Adipocyte (in vitro differentiated cells): ENCODE results near the gene LSP1.

ENCODE experiments used
- DNase-seq: peaks from one replicate; pipeline ENCODE4 v3.0.0-alpha.2; 2015; ENCODE audit warnings: low read depth
- H3K27me3 ChIP-seq: replicated peaks from 2 replicates; pipeline ENCODE4 v1.7.0; 2013; ENCODE audit warnings: mild to moderate bottlenecking, low read length, moderate library complexity; ENCODE audit not compliant: control insufficient read depth, insufficient read depth
- H3K36me3 ChIP-seq: 2 replicates; pipeline ENCODE4 v1.7.0; 2013; ENCODE audit warnings: low read length, mild to moderate bottlenecking, moderate library complexity; ENCODE audit not compliant: control insufficient read depth, insufficient read depth, severe bottlenecking
- H3K4me1 ChIP-seq: 2 replicates; pipeline ENCODE4 v1.7.0; 2013; ENCODE audit warnings: mild to moderate bottlenecking, low read length, moderate library complexity; ENCODE audit not compliant: control insufficient read depth, insufficient read depth
- H3K4me3 ChIP-seq: 2 replicates; pipeline ENCODE4 v1.7.0; 2013; ENCODE audit warnings: mild to moderate bottlenecking, low read length, moderate library complexity
- H3K9ac ChIP-seq: 2 replicates; pipeline ENCODE4 v1.7.0; 2013; ENCODE audit warnings: mild to moderate bottlenecking, low read length, moderate library complexity
- H3K9me3 ChIP-seq: 2 replicates; pipeline ENCODE4 v1.7.0; 2013; ENCODE audit warnings: mild to moderate bottlenecking, low read length, moderate library complexity; ENCODE audit not compliant: control insufficient read depth

Gene LSP1

DNA sequence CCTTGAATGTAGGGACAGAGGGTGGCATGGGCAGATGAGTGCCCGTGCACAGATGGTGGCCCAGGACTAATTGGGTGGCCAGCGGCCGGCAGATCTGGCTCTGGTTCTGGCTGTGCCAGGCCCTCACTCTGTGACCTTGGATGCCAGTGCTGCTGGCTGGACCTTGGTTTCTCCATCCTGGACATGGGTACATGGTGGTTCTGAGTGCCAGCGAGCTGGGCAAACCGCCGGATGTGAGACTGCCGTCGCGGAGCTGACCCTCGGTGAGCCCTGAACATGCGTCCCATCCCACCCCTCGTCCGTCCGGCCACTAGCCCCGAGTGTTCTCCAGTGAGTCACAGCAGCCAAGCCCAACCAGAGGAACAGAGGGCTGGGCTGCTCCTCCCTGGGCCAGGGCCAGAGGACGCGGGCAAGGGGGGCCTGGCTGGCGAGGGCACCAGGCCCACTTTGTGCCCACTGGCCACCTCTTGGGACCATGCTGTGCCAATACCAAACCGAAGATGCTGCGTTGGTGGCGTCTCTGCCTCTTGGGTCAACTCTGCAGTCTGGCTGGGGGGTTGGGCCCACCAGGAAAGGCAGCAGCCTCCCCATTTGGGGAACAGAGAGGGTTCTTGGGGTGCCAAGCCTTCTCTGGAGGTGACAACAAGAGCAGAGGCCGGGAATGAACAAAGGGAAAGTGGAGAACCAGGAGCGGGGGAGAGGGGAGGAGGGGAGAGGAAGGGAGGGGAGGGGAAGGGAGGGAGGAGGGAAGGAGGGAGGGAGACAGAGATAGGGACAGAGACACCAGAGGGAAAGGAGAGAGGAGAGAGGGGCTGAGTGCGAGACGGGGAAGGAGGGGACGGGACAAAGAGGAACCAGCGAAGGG is 10.7 kb downstream of the LSP1 start:
- Histone ChIP-seq H3K4me3 (no peak overlapping the region), H3K36me3 (no peaks in the 10 kb centered on the region), H3K9me3 (no peaks in the 10 kb centered on the region), H3K4me1 (peaks cover 31% of the 10 kb centered on the region), H3K9ac (peak overlapping the region; percentile 70), H3K27me3 (peaks cover 3% of the 10 kb centered on the region)
- DNase-seq: peak; percentile 88

DNA sequence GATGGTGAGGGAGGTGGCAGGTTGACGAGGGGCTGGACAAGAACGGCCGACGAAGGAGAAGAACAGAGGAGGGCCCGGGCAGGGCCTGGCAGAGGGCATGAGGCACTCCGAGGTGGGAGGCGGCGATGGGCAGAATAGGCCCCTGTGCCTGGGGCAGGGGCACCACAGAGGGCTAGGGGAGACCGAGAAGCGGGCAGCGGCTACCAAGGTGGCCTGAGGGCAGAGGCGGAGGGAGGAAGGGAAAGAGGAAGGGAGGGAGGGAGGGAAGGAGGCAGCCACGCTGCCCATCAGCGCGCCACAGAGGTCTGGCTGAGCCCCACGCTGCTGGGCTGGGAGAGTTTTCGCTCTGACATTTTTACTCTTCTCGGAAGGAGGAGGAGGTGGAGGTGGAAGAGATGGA is 11.3 kb downstream of the LSP1 start:
- Histone ChIP-seq H3K36me3 (no peaks in the 10 kb centered on the region), H3K4me1 (peaks cover 36% of the 10 kb centered on the region), H3K9ac (peak overlapping the region; percentile 70), H3K4me3 (no peak overlapping the region), H3K27me3 (peaks cover 8% of the 10 kb centered on the region), H3K9me3 (no peaks in the 10 kb centered on the region)
- peak; percentile 41 for DNase-seq

DNA sequence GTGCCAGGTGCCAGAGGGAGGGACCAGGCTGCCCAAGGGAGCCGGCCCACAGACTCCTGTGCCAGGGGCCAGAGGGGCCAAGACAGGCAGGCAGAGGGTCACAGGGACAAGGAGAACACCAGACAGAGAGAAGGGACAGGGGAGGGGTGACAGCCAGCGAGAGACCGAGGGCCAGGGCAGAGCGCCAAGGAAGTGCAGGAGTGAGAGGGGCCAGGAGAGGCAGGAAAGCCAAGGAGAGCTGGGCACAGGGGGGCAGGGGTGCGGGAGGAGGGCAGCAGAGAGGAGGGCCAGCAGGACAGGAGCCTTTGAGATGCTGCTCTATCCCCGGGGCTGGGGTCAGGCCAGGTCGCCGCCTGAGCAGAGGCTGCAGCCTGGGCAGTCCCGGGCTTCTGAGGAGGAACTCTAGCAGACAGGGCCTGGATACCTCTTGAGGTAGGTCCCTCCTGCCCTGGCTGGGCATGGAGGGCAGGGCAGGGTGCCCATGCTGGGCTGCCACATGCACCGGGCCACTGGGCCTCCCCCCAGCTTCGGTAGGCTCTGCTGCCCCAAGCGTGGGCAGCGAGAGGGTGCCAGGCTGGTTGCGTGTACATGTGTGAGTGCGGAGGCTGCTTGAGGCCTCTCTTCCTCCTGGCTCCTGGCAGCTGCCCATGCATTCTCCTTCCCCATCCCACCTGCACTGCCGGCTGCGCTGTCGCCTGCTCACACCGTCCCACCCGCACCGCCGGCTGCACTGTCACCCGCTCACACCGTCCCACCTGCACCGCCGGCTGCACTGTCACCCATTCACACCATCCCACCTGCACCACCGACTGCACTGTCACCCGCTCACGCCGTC is 12.2 kb downstream of the LSP1 start:
- H3K9ac ChIP-seq: peak overlapping the region; percentile 42
- no peak overlapping the region for H3K4me3 ChIP-seq
- peaks cover 38% of the 10 kb centered on the region for H3K4me1 ChIP-seq
- no peaks in the 10 kb centered on the region for H3K36me3 ChIP-seq
- H3K27me3 ChIP-seq: peaks cover 10% of the 10 kb centered on the region
- H3K9me3 ChIP-seq: no peaks in the 10 kb centered on the region
- DNase-seq: no peak

DNA sequence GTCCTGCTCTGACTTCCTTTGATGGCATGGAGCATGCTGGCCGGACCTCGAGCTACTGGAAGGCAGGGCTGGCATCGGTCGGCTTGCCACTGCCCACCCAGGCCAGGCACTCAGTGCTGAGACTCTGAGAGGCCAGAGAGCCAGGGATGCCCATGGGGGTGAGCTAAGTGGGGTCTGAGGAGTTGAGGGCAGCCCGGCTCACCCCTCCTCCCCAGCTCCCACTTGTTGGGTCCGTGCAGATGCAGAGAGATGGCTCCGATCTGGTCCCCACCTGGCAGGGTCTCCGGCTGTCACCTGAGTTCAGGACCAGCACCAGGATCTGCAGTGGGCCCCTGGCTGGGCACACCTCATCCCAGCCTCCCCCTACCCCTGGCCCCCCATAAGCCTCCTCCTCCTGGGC is 13.3 kb downstream of the LSP1 start:
- peaks cover 10% of the 10 kb centered on the region for H3K27me3 ChIP-seq
- H3K4me1 ChIP-seq: peaks cover 44% of the 10 kb centered on the region
- DNase-seq: no peak

DNA sequence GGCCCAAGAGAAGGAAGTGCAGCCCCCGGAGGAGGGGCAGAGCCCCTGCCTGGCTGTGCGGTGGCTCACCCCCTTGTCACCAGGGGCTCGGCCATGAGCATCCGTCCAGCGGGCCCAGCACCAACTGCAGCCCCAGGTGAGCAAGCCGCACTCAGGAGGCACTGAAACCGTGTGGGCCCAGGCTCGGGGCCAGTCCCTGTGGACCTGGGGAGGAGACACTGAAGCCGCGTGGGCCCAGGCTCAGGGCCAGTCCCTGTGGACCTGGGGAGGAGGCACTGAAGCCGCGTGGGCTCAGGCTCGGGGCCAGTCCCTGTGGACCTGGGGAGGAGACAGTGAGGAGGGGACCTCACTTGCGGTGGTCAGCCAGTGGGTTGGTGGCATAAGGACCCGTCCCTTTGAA is 13.9 kb downstream of the LSP1 start:
- Histone ChIP-seq H3K9me3 (no peaks in the 10 kb centered on the region), H3K36me3 (no peaks in the 10 kb centered on the region), H3K4me3 (no peak overlapping the region), H3K27me3 (peaks cover 10% of the 10 kb centered on the region), H3K4me1 (peaks cover 47% of the 10 kb centered on the region), H3K9ac (no peak overlapping the region)
- DNase-seq: no peak

More for the DNA sequence above, 13.3 kb downstream of the LSP1 start:
- no peak overlapping the region for H3K4me3 ChIP-seq
- no peak overlapping the region for H3K9ac ChIP-seq
- no peaks in the 10 kb centered on the region for H3K9me3 ChIP-seq
- no peaks in the 10 kb centered on the region for H3K36me3 ChIP-seq

DNA sequence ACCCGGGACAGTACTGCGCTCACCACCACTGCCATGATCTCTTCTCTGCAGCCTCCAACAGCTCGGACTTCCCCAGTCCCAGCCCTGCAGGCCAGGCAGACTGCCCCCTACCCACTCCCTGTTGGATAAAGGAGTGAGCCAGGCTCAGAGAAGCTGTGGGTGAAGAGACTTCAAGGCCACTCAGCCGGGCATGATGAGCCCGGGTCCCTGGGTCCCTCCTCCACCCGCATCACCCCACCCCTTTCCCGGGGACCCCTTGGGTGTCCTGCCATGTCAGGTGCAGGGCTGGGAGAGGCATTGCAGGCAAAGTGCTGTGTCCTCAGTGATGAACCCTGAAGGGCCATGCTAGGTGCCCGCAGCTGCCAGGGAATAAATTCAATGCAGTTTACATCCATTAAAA is 14.5 kb downstream of the LSP1 start:
- Histone ChIP-seq H3K4me1 (peaks cover 47% of the 10 kb centered on the region), H3K36me3 (no peaks in the 10 kb centered on the region), H3K4me3 (no peak overlapping the region), H3K9ac (no peak overlapping the region), H3K9me3 (no peaks in the 10 kb centered on the region), H3K27me3 (peaks cover 10% of the 10 kb centered on the region)
- DNase-seq: no peak

DNA sequence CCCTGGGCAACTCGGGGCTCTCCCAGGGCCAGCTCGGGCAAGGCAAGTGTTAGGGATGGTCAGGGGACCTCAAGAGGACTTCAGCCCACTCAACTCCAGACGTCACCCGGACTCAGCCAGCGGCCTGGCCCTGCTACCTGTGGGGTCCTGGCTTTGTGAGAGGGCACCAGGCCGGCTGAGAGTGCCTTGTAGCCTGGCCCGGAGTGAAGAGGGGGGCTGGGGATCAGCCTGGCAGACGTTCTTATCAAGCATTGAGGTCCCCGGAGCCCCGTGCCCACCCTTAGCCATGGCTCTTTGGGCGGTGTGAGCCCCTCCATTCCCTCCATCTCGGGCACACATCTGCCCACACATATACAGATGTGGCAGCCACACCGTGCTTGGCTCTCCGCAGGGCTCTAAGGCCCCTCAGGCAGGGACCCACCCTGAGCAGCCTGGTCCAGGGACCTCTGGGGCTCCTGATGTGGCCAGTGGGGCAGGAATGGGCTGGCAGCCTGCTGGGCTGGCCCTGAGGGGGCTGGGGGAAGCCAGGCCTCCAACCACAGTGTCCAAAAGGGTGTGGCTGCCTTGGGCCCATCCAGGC is 15.3 kb downstream of the LSP1 start:
- no peaks in the 10 kb centered on the region for H3K36me3 ChIP-seq

DNA sequence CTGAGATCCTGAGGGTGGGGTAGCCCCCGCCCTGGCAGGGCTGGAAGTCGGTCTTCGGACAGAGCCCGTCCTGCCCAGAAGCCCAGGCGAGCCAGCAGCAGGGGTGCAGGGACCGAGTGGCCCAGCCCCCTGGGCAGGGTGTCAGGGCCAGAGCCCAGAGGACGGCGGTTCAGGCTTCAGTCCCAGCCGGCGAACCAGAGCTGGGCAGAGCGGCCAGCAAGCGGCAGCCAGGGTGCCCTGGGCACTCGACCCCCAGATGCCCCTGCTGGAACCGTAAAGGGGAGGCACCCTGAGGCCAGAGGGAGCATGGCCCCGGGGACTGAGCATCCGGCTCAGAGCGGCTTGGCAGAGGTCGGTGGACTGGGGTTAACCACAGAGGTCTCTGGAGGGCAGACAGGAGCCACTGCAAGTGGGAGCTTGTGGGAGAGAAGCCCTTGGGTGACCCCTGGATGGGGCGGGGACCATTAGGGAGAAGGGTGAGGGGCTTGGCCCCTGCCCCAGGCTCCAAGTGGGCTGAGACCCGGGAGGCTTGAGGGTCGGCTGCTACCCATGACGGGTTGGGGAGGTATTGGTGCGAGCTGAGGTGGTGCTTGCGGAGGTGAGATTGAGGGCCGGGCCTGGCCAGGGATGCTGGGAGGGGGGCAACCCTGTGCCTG is 15.9 kb downstream of the LSP1 start:
- H3K4me1 ChIP-seq: peaks cover 36% of the 10 kb centered on the region
- peak overlapping the region; percentile 83 for H3K9ac ChIP-seq
- no peak for DNase-seq
- H3K27me3 ChIP-seq: peaks cover 10% of the 10 kb centered on the region
- H3K4me3 ChIP-seq: peak overlapping the region; percentile 76
- no peaks in the 10 kb centered on the region for H3K9me3 ChIP-seq
- no peaks in the 10 kb centered on the region for H3K36me3 ChIP-seq

More for the DNA sequence above, 15.3 kb downstream of the LSP1 start:
- DNase-seq: no peak
- Histone ChIP-seq H3K9ac (peak overlapping the region; percentile 83), H3K4me3 (peak overlapping the region; percentile 76), H3K9me3 (no peaks in the 10 kb centered on the region), H3K27me3 (peaks cover 10% of the 10 kb centered on the region), H3K4me1 (peaks cover 42% of the 10 kb centered on the region)

DNA sequence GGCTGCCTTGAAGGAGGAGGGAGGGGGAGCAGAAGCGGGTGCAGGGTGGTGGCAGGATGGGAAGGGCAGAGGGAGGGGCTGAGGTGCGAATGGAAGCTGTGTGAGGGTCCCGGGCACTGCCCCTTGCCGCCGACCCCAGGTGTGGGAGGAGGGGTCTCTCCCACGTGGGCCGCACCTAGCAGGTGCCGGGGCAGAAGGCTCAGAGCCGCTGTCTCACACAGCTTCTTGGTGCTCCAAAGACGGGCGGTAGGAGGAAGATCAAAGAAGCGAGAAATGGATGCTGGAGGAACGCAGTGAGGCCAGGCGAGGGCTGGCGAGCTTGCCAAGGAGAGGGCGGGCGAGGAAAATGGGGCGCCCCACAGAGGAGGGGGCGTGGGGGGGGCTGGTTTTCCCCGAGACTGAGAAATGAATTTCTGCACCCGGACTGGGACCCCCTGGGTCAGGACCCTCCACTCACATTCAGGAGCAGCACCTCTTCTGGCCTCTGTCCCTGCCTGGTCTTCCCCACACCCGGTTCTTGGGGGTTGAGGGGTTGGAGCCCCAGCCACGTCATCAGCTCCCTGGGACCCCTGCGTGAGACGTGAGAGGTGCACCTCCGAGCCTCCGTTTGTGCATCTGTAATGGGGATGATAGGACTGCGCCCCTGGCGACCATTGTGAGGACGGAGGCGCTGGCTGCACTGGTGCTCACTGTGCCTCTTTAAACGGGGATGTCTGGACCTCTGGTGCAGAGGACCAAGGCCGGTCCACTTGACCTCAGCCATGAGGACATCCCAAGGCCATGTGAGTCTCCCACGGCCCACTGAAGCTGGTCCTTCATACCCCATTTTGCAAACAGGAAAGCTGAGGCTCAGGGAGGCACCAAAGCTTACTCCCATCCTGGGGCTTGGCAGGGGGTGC is 16.8 kb downstream of the LSP1 start:
- Histone ChIP-seq H3K27me3 (peaks cover 10% of the 10 kb centered on the region), H3K4me3 (peak overlapping the region; percentile 76), H3K9me3 (no peaks in the 10 kb centered on the region), H3K36me3 (no peaks in the 10 kb centered on the region), H3K9ac (peak overlapping the region; percentile 83), H3K4me1 (peaks cover 28% of the 10 kb centered on the region)
- DNase-seq: no peak

DNA sequence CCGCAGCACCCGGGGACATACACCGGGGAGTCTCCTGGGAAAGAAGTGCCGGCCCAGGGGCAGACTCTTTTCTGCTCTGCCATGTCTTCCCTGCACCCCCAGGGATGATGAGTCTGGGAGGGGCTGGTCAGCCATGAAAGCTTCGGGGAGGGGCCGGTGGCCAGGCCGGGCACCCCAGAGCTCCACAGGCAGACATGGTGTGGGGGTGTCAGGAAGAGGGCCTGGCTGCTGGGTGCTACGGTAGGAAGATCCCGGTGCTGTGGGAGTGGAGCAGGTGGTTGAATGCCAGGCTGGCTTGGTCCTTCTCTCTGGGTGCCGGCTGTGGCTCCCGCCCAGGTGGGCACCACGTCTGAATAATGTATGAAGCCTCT is 17.4 kb downstream of the LSP1 start:
- Histone ChIP-seq H3K36me3 (no peaks in the 10 kb centered on the region), H3K4me3 (peak overlapping the region; percentile 76), H3K9ac (peak overlapping the region; percentile 83), H3K4me1 (peaks cover 24% of the 10 kb centered on the region), H3K9me3 (no peaks in the 10 kb centered on the region), H3K27me3 (peaks cover 10% of the 10 kb centered on the region)
- DNase-seq: no peak
